ENCODE data around the gene VSTM2B.
"Not testable (repeated sequence)": the region's sequence is repeated elsewhere in the genome, so short reads cannot be mapped to it uniquely, and the experiment has no call there.

VSTM2B gene

DNA sequence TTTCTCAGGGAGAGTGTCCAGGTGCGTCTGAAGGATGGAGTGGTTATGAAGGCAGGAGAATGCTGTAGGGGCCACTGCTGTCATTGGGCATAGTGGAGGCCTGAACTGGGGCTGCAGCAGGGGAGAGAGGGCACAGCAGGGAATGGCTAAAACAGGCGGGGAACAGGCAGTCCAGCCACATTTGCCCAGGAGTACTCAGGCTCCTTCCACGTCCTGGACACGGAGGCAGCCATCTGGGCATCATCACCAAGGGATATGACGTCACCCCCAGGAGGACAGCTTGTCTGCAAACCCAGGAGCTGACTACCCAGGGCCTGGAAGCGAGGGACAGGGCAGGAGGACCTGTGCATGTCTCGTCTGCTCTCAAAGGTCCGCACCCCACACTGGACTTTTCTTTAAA is 22.2 kb downstream of the VSTM2B start:
- DNase-seq = no peak

- no peak for DNase-seq
Observed at GRCh38 chr19:29548483-29549085, 22.8 kb downstream of the VSTM2B start.

GRCh38 chr19:29549105-29550070 is 23.6 kb downstream of the VSTM2B start:
- no peak for DNase-seq

GRCh38 chr19:29550896-29551295 is 25.1 kb downstream of the VSTM2B start:
- DNase-seq = no peak

- no peak for DNase-seq
Observed at GRCh38 chr19:29551774-29552173, 26.0 kb downstream of the VSTM2B start.

GRCh38 chr19:29552454-29553280 is 26.9 kb downstream of the VSTM2B start:
- no peak for DNase-seq

DNA sequence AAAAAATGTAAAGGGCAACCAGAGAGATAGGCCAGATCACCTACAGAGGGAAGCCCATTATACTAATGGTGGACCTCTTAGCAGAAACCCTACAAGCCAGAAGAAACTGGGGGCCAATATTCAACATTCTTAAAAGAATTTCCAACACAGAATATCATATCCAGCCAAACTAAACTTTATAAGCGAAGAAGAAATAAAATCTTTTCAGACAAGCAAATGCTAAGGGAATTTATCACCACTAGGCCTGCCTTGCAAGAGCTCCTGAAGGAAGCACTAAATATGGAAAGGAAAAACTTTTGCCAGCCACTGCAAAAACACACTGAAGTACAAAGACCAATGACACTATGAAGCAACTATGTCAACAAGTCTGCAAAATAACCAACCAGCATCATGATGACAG is 28.4 kb downstream of the VSTM2B start:
- no peak for DNase-seq

DNA sequence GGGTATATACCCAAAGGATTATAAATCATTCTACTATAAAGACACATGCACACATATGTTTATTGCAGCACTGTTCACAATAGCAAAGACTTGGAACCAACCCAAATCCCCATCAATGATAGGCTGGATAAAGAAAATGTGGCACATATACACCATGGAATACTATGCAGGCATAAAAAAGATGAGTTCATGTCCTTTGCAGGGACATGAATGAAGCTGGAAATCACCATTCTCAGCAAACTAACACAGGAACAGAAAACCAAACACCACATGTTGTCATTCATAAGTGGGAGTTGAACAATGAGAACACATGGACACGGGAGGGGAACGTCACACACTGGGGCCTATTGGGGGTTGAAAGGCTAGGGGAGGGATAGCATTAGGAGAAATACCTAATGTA is 33.3 kb downstream of the VSTM2B start:
- not testable (repeated sequence) for DNase-seq

- no peak for DNase-seq
Observed at GRCh38 chr19:29559743-29560142, 33.9 kb downstream of the VSTM2B start.

GRCh38 chr19:29560313-29561075 is 34.7 kb downstream of the VSTM2B start:
- DNase-seq = peak; percentile 86

DNA sequence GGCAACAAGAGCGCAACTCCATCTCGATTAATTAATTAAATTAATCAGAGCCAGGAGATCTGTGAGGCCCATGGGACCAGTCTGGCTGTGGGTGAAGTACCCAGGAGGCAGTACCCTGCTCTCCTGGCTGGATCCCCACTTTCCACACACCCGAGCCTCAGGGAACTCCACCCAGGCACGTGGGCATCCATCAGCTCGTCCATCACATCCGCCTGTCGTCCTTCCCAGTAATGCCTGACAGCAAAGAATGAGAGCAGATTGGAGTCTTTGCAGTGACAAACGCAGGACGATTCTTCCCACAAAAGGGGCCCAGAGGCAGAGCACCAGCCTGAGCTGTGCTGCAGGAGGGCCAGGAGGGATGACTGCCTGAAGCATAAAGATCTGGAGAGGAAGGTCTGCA is 35.8 kb downstream of the VSTM2B start:
- no peak for DNase-seq

- DNase-seq = no peak
Observed at GRCh38 chr19:29562299-29563297, 36.8 kb downstream of the VSTM2B start.

DNA sequence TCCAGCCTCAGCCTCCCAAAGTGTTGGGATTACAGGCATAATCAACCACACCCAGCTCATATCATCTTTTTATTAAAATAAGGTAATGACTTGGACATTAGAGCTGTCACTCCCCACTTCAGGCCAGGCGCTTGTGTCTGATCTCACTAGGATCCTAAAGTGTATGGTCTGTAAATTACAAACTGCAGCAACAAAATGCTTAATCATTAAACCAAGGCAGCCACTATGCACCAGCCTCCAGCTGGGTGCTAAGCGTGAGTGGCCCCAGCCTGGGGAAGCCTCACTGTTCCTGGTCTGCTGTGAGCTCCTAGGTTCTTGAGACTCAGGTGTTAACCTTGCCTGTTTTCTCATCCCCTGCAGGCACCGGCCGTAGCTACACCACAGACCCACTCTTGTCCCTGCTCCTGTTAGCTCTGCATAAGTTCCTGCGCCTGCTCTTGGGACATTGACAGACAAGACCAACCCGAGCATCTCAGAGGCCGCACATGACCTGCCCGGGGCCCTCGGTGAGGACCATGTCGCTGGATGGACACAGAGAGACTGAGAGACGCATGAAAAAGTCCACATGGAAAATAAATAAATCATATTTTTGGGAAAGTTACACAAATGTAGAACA is 37.8 kb downstream of the VSTM2B start:
- no peak for DNase-seq

- DNase-seq = peak; percentile 39
Observed at GRCh38 chr19:29564574-29565005, 38.8 kb downstream of the VSTM2B start.

DNA sequence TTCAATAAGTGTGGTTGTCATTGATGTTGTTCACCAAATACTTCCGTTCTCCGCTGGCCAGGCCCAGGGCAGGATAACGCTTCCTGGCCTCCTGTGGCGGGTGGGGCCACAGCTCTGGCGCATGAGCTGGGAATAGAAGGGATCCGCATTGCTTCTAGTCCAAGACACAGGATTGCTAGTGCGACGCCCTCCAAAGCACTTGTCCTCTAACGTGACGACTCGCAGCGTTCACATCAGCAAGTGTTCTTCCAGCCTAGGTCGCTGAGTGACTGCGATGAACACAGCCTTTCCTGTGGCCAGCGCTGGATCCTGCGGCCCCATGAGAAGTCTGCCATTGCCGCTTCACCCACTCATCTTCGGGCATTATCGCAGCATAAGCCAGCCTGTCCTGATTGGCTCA is 39.4 kb downstream of the VSTM2B start:
- no peak for DNase-seq

DNA sequence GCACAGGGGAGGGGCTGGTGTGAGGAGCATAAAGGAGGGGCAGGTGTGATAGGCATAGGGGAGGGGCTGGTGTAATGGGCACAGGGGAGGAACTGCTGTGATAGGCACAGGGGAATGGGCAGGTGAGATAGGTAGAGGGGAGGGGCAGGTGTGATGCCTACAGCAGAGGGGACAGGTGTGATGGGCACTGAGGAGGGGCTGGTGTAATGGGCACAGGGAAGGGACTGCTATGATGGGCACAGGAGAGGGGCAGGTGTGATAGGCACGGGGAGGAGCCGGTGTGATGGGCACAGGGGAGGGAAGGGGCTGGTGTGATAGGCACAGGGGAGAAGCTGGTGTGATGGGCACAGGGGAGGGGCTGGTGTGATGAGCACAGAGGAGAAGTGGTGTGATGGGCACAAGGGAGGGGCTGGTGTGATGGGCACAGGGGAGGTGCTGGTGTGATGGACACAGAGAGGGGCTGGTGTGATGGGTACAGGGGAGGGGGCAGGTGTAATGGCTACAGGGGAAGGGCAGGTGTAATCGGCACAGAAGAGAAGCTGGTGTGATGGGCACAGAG is 40.8 kb downstream of the VSTM2B start:
- DNase-seq = no peak

GRCh38 chr19:29567366-29567915 is 41.6 kb downstream of the VSTM2B start:
- no peak for DNase-seq

- no peak for DNase-seq
Observed at GRCh38 chr19:29568036-29569025, 42.5 kb downstream of the VSTM2B start.

Measured in NCI-H345 (cell line).